MM.1S (cell line): ENCODE data around the gene WNT3.

Experiments
- EZH2phosphoT487 ChIP-seq: fragments of 300-600 bp; sonication (generic); IDR thresholded peaks from 2 replicates; pipeline ENCODE4 v1.6.1; 2018; ENCODE audit warnings: antibody characterized with exemption, low read length
- TF ChIP-seq, protein P1 (sequence below): fragments of 300-600 bp; sonication (generic); IDR thresholded peaks from 2 replicates; pipeline ENCODE4 v1.5.1; 2016; ENCODE audit warnings: antibody characterized with exemption, low read length, mixed read lengths

GRCh38 chr17:46758614-46759013 is 59.9 kb downstream of the WNT3 start:
- TF ChIP-seq, protein P1, sequence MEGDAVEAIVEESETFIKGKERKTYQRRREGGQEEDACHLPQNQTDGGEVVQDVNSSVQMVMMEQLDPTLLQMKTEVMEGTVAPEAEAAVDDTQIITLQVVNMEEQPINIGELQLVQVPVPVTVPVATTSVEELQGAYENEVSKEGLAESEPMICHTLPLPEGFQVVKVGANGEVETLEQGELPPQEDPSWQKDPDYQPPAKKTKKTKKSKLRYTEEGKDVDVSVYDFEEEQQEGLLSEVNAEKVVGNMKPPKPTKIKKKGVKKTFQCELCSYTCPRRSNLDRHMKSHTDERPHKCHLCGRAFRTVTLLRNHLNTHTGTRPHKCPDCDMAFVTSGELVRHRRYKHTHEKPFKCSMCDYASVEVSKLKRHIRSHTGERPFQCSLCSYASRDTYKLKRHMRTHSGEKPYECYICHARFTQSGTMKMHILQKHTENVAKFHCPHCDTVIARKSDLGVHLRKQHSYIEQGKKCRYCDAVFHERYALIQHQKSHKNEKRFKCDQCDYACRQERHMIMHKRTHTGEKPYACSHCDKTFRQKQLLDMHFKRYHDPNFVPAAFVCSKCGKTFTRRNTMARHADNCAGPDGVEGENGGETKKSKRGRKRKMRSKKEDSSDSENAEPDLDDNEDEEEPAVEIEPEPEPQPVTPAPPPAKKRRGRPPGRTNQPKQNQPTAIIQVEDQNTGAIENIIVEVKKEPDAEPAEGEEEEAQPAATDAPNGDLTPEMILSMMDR, result no peak
- no peak for TF ChIP-seq EZH2phosphoT487
